Mucosa of descending colon (tissue), 3 donors: ENCODE measurements around the gene TBXAS1. TPM values are rescaled to one million over a fixed set of nuclear protein-coding genes. Genes with fewer than 3 reads are reported as not detected.

ENCODE experiments used
- ATAC-seq: fragments of 200-7000 bp; cut with Tn5 transposase; one replicate; pipeline ENCODE4 v1.9.1; 2020; ENCODE audit warnings: mild to moderate bottlenecking, moderate library complexity
- DNase-seq, 3 donors: peaks; one replicate each; pipeline ENCODE4 v3.0.0-alpha.2; 2020
- H3K36me3 ChIP-seq: fragments of 200-600 bp; one replicate; pipeline ENCODE4 v1.8.0; 2021; ENCODE audit warnings: low read depth, mild to moderate bottlenecking
- H3K4me1 ChIP-seq: fragments of 200-600 bp; one replicate; pipeline ENCODE4 v1.8.0; 2021; ENCODE audit warnings: low read depth, mild to moderate bottlenecking
- H3K4me3 ChIP-seq: fragments of 200-600 bp; one replicate; pipeline ENCODE4 v1.8.0; 2021; ENCODE audit warnings: mild to moderate bottlenecking
- H3K9me3 ChIP-seq: fragments of 200-600 bp; one replicate; pipeline ENCODE4 v1.8.0; 2021; ENCODE audit warnings: mild to moderate bottlenecking
- intact Hi-C, 2 donors: fragments of 100-400 bp; cut with DNase I in 1 of 2; cut with micrococcal nuclease in 1 of 2; formaldehyde crosslinking; loops; one replicate each; pipeline versions ENCODE4 v1.11.0 to v1.11.1; 2022; cut with DNase I, micrococcal nuclease
- total RNA-seq, 3 donors: library from RNA; stranded (reverse); fragmentation: NEBNext Ultra II Directional in 2 of 3; extraction: Animal tissue kit (Norgen Biotek cat#: 25700) in 2 of 3; gene quantifications; one replicate each; pipeline versions ENCODE4 v1.2.1 to v1.2.4, GENCODE V29; 2021 to 2023
- TF ChIP-seq, protein P1 (sequence below): fragments of 200-600 bp; IDR thresholded peaks from one replicate; pipeline ENCODE4 v1.8.0; 2022; ENCODE audit warnings: antibody characterized with exemption, mild to moderate bottlenecking
- donor health status: DM: no; HTN: no; CAD: no; lungs with moderate emphysema.
- donor health status: DM: no; HTN: no; CAD: no.
- donor health status: DM: no; HTN: yes; CAD: no.

Gene TBXAS1
- total RNA-seq, 3 donors from 2014 or later = 9.4 to 15.6 (median 9.7) TPM

DNA sequence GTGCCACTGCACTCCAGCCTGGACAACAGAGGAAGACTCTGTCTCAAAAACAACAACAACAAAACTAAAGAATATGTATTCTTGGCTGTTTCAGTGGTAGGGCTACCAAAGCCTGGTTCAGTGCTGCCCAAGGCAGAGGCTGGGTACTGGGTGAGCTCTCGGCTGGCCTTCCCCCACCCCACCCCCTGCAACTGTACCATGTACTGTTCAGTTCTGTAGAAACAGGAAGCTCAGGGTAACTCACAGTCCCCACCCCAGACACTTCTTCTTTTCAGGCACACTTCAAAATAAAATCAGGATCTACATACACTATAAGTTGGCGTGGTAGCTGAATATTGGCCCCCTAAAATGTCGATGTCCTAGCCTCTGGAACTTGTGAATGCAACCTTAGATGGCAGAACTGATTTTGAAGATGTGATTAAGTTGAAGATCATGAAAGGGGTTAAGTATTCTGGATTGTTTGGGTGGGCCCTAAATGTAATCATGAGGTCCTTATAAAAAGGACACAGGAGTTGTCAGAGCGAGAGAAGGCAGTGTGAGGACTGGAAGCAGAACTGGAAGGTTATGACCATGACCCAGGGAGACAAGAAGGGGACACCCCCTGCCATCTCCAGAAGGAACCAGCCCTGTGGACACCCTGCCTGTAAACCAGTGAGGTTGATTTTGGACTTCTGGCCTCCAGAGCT lies 31.2 kb downstream of the TBXAS1 start:
- Histone ChIP-seq H3K4me1 (no peaks in the 10 kb centered on the region), H3K9me3 (peaks cover 3% of the 10 kb centered on the region), H3K36me3 (no peaks in the 10 kb centered on the region), H3K4me3 (no peak overlapping the region)
- DNase-seq = peak in 1 of 3 donors; percentile 68
- intact Hi-C loops = no loop called here
- ATAC-seq = peak; percentile 85
- TF ChIP-seq, protein P1, sequence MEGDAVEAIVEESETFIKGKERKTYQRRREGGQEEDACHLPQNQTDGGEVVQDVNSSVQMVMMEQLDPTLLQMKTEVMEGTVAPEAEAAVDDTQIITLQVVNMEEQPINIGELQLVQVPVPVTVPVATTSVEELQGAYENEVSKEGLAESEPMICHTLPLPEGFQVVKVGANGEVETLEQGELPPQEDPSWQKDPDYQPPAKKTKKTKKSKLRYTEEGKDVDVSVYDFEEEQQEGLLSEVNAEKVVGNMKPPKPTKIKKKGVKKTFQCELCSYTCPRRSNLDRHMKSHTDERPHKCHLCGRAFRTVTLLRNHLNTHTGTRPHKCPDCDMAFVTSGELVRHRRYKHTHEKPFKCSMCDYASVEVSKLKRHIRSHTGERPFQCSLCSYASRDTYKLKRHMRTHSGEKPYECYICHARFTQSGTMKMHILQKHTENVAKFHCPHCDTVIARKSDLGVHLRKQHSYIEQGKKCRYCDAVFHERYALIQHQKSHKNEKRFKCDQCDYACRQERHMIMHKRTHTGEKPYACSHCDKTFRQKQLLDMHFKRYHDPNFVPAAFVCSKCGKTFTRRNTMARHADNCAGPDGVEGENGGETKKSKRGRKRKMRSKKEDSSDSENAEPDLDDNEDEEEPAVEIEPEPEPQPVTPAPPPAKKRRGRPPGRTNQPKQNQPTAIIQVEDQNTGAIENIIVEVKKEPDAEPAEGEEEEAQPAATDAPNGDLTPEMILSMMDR = no peak

DNA sequence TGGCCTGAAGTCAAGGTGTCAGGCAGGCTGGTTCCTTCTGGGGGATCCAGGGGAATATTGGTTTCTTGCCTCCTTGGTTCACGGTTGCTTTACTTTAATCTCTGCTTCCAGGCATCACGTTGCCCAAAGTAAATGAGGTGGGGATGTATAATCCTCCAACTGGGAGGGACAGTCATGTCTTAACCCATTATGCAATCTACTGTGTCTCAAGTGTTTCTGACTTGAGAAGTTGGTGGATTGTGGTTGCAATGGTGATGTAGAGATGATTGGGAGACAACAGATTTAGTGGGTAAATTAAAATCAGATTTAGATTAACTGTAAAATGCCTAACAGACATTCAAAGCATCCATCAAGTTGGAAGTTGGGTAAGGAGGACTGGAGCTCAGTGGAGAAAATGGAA lies 32.7 kb downstream of the TBXAS1 start:
- Histone ChIP-seq H3K4me1 (no peaks in the 10 kb centered on the region), H3K9me3 (peaks cover 3% of the 10 kb centered on the region), H3K4me3 (no peak overlapping the region), H3K36me3 (no peaks in the 10 kb centered on the region)
- ATAC-seq (no peak), DNase-seq (no peak)
- TF ChIP-seq, protein P1 = no peak
- intact Hi-C loops = no loop called here

DNA sequence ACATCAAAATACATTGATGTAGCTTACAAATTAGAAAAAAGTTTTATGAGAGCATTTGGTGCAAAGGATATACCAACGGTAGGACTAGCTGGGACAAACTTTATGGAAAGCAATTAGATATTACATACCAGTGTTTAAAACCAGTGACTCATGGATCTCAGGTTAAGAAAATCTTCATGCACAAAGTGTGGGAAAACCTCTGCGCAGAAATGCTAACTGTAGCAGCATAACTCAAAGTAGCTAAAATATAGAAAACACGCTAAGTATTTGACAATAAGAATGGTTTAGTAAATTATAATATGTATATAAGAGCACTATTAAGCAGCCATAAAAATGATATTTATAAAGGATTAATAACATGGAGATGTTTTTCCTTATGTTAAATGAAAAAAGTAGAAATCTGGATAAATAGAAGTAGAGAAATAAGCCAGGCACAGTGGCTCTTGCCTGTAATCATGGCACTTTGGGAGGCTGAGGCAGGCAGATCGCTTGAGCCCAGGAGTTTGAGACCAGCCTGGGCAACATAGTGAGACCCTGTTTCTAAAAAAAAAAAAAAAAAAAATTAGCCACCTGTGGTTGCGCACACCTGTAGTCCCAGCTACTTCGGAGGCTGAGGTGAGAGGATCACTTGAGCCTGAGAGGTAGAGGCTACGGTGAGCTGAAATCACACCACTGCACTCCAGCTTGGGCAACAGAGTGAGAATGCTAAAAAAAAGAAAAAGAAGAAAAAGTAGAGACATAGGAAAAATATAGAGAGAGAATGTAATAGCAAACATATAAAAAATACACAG lies 37.2 kb downstream of the TBXAS1 start:
- no peak for DNase-seq
- ATAC-seq = no peak
- intact Hi-C loops = no loop called here
- no peak overlapping the region for H3K4me3 ChIP-seq
- no peaks in the 10 kb centered on the region for H3K36me3 ChIP-seq
- no peaks in the 10 kb centered on the region for H3K4me1 ChIP-seq
- peaks cover 3% of the 10 kb centered on the region for H3K9me3 ChIP-seq
- TF ChIP-seq, protein P1 = no peak

DNA sequence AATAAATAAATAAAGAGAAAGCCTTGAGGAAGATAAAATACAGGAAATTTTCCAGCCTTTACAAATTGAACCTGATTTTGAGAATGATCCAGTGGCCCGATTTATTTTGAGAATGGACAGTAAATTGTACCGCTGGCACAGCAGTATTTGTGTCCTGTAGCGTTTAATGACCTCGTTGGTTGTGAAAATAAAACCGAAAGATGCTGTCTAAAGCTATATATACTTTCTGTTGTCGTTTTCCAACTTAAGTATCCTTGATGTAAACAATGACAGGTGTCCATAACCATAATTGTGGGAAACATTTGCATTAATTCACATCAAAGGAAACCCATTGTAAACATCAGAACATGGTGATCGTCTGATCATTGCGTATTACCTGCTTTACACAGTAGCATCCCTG lies 38.8 kb downstream of the TBXAS1 start:
- DNase-seq (no peak), ATAC-seq (no peak)
- no peaks in the 10 kb centered on the region for H3K36me3 ChIP-seq
- H3K4me1 ChIP-seq = no peaks in the 10 kb centered on the region
- H3K4me3 ChIP-seq = no peak overlapping the region
- intact Hi-C loops = no loop called here
- peaks cover 3% of the 10 kb centered on the region for H3K9me3 ChIP-seq
- TF ChIP-seq, protein P1 = no peak

DNA sequence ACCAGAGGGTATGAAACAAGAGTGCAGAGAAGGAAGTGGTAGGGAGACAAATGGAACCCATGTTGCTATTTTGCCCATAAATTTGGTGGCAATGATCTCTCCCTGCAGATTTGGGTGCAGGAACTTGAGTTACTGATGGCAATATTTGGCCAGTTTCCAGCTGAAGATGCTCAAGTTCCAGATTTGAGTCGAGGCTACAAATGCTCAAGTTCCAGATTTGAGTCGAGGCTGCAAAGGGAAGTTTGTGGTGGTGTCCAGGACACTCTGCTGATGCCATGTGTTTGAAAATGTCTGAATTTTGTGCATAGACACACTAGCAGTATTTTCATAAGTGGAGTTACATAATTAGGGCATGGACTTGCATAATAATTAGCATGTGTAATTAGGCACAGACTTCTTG lies 40.8 kb downstream of the TBXAS1 start:
- ATAC-seq (no peak), DNase-seq (no peak)
- TF ChIP-seq, protein P1 = no peak

More for the DNA sequence above, 40.8 kb downstream of the TBXAS1 start:
- H3K9me3 ChIP-seq = no peaks in the 10 kb centered on the region
- H3K36me3 ChIP-seq = no peaks in the 10 kb centered on the region
- intact Hi-C loops = no loop called here
- H3K4me3 ChIP-seq = no peak overlapping the region
- H3K4me1 ChIP-seq = no peaks in the 10 kb centered on the region
